ENCODE data around the gene MCF2L2. TPM values are rescaled to one million over a fixed set of nuclear protein-coding genes. Genes with fewer than 3 reads are reported as not detected.
"Not testable (repeated sequence)": the region's sequence is repeated elsewhere in the genome, so short reads cannot be mapped to it uniquely, and the experiment has no call there.

Gene MCF2L2, protein sequence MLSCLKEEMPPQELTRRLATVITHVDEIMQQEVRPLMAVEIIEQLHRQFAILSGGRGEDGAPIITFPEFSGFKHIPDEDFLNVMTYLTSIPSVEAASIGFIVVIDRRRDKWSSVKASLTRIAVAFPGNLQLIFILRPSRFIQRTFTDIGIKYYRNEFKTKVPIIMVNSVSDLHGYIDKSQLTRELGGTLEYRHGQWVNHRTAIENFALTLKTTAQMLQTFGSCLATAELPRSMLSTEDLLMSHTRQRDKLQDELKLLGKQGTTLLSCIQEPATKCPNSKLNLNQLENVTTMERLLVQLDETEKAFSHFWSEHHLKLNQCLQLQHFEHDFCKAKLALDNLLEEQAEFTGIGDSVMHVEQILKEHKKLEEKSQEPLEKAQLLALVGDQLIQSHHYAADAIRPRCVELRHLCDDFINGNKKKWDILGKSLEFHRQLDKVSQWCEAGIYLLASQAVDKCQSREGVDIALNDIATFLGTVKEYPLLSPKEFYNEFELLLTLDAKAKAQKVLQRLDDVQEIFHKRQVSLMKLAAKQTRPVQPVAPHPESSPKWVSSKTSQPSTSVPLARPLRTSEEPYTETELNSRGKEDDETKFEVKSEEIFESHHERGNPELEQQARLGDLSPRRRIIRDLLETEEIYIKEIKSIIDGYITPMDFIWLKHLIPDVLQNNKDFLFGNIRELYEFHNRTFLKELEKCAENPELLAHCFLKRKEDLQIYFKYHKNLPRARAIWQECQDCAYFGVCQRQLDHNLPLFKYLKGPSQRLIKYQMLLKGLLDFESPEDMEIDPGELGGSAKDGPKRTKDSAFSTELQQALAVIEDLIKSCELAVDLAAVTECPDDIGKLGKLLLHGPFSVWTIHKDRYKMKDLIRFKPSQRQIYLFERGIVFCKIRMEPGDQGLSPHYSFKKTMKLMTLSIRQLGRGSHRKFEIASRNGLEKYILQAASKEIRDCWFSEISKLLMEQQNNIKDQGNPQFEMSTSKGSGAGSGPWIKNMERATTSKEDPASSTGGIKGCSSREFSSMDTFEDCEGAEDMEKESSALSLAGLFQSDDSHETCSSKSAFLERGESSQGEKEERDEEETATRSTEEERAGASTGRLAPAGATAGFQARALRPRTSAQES
- total RNA-seq (ENCODE audit: insufficient read depth, low replicate concordance): 7.2 TPM

DNA sequence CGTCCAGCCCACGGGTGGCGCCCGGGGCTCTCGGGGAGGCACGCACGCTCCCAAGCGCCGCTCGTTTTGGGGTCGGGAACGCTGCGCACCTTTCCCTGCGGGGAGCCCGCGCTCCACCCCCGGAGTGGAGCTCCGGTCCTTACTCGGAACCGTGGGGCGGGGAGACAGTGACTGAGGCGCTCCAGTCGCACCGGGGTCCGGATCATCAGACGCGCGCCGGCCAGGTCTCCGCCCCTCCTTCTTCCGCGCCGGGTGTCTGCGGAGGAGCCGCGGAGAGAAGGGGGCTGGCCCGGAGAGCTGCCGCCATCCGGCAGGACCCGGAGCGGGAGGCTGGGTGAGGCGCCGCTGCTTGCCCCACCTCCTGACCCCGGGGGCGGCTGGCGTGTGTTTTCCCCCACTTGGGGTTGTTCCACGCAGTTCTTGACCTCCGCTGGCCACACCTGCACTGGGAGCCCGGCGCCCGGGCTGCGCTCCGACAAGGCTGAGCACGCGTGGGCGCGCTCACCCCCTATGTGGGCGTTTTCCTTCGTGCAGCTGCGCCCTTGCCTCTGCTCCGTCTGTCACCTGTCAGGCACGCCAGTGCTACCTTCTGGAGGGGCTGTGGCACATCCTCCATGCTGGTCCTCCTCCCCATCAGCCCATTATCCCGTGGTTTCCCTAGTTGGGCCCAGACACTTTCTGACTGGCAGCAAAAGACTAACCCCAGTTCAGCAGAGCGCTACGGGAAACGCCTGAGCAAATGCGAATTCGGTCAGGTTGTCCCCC, at the start of gene MCF2L2:
MCF2L2 (minus strand) TSS at position 173 of the 765 bp plus-strand sequence. CDS start 642 bp downstream, outside the sequence.
- DNase-seq (ENCODE audit: low spot score): peak; percentile 37

GRCh38 chr3:183477801-183478456, 49.5 kb upstream of the MCF2L2 start:
- DNase-seq (ENCODE audit: low spot score): no peak

GRCh38 chr3:183475764-183476162, 47.3 kb upstream of the MCF2L2 start:
- DNase-seq (ENCODE audit: low spot score): not testable (repeated sequence)

GRCh38 chr3:183475016-183475763, 46.8 kb upstream of the MCF2L2 start:
- DNase-seq (ENCODE audit: low spot score): no peak

DNA sequence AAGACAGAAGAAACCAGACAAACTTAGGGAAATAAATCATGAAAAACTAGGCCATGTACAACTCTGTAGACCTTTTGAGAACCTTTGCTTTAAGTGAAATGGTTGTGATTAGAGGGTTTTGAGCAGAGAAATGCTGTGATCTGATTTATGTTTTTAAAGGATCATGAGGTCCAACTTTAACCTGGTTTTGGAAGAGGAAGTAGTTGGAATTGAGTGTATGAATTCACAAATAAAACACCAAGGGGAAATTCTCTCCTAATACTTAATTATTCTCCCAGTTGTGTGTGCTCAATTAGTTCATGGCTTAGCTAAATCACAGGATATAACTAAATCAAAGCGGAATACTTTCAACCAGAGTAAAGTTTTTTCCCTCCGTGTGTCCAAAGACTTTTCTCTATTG, 45.5 kb upstream of the MCF2L2 start:
- DNase-seq (ENCODE audit: low spot score): no peak

- DNase-seq (ENCODE audit: low spot score): no peak
Measured at GRCh38 chr3:183472155-183472554, 43.7 kb upstream of the MCF2L2 start.

- DNase-seq (ENCODE audit: low spot score): no peak
Measured at GRCh38 chr3:183468424-183468823, 40.0 kb upstream of the MCF2L2 start.

DNA sequence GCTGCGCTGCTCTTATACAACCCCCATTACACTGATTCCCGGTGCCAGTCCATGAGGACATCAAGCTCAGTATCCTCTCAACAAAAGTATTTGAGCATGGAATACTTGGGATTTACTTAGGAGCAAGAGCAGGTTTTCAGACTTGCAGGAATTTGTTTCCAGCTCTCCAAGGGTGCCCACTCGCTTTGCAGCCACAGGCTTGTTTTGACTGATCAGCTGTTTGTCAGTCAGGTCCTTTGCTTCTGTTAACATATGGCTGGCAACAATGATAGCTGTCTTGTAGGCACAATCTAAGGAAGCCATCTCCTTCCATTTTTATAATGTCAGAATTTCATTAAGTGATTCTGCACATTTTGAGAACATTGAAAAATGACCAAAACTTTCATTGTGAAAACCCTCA, 38.2 kb upstream of the MCF2L2 start:
- no peak for DNase-seq (ENCODE audit: low spot score)

DNA sequence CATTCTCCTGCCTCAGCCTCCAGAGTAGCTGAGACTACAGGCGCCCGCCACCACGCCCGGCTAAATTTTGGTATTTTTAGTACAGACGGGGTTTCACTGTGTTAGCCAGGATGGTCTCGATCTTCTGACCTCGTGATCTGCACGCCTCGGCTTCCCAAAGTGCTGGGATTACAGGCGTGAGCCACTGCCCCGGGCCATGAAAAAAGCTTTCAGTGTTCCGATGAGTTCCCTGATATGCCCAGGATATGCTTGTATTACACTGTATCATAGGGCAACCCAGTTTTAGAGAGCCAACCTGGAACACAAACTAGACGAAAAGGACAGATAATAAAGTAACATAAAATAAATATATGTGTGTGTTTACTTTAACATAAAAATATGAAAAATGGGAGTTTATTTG, 37.3 kb upstream of the MCF2L2 start:
- not testable (repeated sequence) for DNase-seq (ENCODE audit: low spot score)

DNA sequence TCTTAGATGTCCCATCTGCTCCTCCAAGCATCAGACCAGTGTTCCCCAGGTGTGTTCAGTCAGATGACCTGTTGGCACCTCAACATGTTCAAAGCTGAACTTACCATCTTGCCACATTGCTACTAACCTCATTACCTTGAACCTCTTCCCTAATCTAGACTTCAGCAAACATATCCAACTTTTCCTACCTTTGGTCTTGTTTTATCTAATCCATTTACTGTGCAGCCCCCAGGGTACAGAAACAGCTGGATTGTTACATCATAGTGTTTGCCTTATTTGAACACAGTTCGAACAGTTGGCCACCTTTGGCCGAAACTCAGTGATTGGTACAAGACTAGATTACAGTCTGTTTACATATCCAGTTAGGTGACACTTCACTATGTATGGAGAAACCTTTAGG, 36.1 kb upstream of the MCF2L2 start:
- no peak for DNase-seq (ENCODE audit: low spot score)

GRCh38 chr3:183460081-183461055, 31.9 kb upstream of the MCF2L2 start:
- DNase-seq (ENCODE audit: low spot score): no peak

DNA sequence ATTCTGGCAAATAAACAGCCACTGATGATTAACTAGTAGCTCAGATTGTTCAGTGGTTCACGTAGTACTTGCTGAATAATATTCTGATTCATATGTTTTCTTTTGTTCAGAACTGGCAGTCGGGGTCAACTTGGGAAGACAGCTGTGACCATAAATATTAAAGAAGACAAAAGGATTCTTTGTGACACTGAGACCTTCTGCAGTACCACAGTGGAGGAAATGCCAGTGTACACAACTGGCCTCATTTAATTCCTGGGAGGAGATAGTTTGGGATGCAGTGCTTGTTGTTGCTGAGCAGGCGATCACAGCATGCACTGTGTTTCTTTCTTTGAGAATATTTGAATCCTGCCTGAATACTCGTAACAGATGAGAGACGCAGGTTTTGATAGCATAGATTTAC, 26.7 kb upstream of the MCF2L2 start:
- DNase-seq (ENCODE audit: low spot score): no peak

DNA sequence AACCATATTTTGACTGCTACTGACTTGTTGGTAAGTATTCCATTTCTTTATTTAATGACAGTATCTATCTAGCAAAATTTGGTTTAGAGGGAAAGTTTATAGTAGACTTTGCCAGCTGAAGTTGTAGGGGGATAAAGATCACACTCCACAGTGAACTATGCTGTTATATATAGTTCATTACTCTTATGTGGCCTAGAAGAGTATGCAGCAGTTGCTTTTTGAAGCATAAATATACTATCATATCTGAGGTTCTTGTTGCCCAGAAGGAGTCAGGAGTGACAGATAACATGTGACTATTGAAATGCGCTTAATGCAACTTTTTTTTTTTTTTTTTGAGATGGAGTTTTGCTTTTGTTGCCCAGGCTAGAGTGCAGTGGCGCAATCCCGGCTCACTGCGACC, 25.6 kb upstream of the MCF2L2 start:
- no peak for DNase-seq (ENCODE audit: low spot score)

GRCh38 chr3:183449791-183450190, 21.4 kb upstream of the MCF2L2 start:
- no peak for DNase-seq (ENCODE audit: low spot score)

DNA sequence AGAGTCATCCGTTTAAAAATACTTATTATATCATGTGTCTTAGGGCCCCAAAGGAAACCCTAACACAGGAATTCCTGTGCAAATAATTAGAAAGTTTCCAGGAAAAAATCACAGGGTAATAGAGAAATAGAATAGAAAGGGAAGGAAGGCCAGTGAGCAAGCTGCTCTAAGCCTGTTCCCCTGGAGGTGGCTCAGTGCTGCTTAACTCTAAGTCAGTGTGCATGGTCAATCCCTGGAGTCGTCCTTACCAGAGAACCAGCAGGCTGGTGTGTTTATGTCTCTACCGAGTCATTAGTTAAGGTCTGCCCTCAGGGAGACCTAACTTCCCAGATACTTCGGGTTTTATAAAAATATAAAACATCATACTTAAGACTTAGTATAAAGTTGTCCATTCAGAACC, 21.0 kb upstream of the MCF2L2 start:
- peak; percentile 69 for DNase-seq (ENCODE audit: low spot score)

DNA sequence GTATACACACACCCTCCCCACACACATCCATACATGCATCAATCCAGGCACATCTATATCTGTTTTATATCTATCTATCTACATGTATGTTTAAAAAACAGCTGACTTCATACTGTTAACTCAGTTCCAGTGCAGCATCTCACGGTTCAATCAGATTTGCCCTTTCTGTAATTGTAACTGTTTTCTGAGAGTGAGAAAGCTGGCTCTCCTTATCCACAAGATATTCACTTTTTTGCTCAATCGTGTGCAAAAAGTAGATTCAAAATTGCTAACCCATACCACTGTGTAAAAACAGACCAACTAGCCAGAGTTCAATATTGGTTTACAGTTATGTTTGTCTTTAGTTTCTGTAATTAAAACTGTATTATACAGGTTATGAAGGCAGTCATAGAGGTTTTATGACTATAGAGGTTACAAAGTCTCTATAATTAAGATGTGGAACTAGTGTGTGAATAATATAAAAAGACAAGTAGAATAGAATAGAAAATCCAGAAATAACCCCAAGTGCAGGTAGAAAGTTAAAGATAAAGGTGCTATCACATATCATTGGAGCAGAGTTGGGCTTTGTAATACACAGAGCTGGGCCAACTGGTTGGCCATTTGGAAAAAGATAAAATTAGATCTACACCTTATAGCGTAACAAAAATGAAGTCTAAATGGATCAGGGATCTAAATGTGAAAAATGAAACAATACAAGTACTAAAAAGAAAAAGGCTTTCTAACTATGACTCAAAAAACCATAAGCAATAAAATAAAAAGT, 20.1 kb upstream of the MCF2L2 start:
- no peak for DNase-seq (ENCODE audit: low spot score)

- DNase-seq (ENCODE audit: low spot score): peak; percentile 94
Measured at GRCh38 chr3:183447206-183448001, 19.0 kb upstream of the MCF2L2 start.

Measured in umbilical cord (tissue), 2 donors.